Loucy (cell line): ENCODE results near the gene SLC39A3.

Experiments used
- EZH2phosphoT487 ChIP-seq: fragments of 200-600 bp; IDR thresholded peaks from 2 replicates; pipeline ENCODE4 v1.6.1; 2018; ENCODE audit warnings: antibody characterized with exemption, mild to moderate bottlenecking, moderate library complexity, borderline replicate concordance
- TF ChIP-seq, protein P1 (sequence below): fragments of 200-600 bp; sonication (generic); conservative IDR thresholded peaks from 2 replicates; pipeline ENCODE4 v1.5.1; 2014; ENCODE audit warnings: mild to moderate bottlenecking, antibody characterized with exemption, low read length

- TF ChIP-seq, protein P1, sequence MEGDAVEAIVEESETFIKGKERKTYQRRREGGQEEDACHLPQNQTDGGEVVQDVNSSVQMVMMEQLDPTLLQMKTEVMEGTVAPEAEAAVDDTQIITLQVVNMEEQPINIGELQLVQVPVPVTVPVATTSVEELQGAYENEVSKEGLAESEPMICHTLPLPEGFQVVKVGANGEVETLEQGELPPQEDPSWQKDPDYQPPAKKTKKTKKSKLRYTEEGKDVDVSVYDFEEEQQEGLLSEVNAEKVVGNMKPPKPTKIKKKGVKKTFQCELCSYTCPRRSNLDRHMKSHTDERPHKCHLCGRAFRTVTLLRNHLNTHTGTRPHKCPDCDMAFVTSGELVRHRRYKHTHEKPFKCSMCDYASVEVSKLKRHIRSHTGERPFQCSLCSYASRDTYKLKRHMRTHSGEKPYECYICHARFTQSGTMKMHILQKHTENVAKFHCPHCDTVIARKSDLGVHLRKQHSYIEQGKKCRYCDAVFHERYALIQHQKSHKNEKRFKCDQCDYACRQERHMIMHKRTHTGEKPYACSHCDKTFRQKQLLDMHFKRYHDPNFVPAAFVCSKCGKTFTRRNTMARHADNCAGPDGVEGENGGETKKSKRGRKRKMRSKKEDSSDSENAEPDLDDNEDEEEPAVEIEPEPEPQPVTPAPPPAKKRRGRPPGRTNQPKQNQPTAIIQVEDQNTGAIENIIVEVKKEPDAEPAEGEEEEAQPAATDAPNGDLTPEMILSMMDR = no peak
- no peak for TF ChIP-seq EZH2phosphoT487
Measured at GRCh38 chr19:2728783-2729387, 10.9 kb downstream of the SLC39A3 start.
